HFF-Myc (cell line): ENCODE measurements around the gene SDR9C7.
"Not testable (repeated sequence)": the region's sequence is repeated elsewhere in the genome, so short reads cannot be mapped to it uniquely, and the experiment has no call there.

Experiments used
- DNase-seq: peaks from one replicate; pipeline ENCODE4 v3.0.0-alpha.2; 2011; ENCODE audit warnings: low read depth; ENCODE audit errors: extremely low read depth
- H3K4me3 ChIP-seq: replicated peaks from 2 replicates; pipeline ENCODE4 v1.5.1; 2011; ENCODE audit warnings: low read depth, mild to moderate bottlenecking, control low read depth, low read length
- CTCF ChIP-seq: IDR thresholded peaks from 2 replicates; pipeline ENCODE4 v1.5.1; 2012; ENCODE audit warnings: mild to moderate bottlenecking, low read depth, low read length, control low read depth; ENCODE audit errors: missing control alignments

SDR9C7 gene

GRCh38 chr12:56978397-56979138, 44.4 kb upstream of the SDR9C7 start:
- H3K4me3 ChIP-seq, result no peak overlapping the region
- no peak for TF ChIP-seq CTCF
- DNase-seq, result no peak

- not testable (repeated sequence) for DNase-seq, H3K4me3 ChIP-seq
These were observed 43.2 kb upstream of the SDR9C7 start for GRCh38 chr12:56977361-56977760.

- H3K4me3 ChIP-seq, DNase-seq: not testable (repeated sequence)
These were observed 40.0 kb upstream of the SDR9C7 start for GRCh38 chr12:56974224-56974623.

- not testable (repeated sequence) for H3K4me3 ChIP-seq, DNase-seq
These were observed 34.7 kb upstream of the SDR9C7 start for GRCh38 chr12:56968910-56969309.

GRCh38 chr12:56965997-56966642, 31.9 kb upstream of the SDR9C7 start:
- DNase-seq, H3K4me3 ChIP-seq: not testable (repeated sequence)

GRCh38 chr12:56965124-56965523, 30.9 kb upstream of the SDR9C7 start:
- H3K4me3 ChIP-seq, DNase-seq: not testable (repeated sequence)

- not testable (repeated sequence) for DNase-seq, H3K4me3 ChIP-seq
These were observed 29.3 kb upstream of the SDR9C7 start for GRCh38 chr12:56963557-56963956.

- DNase-seq, H3K4me3 ChIP-seq: not testable (repeated sequence)
These were observed 28.0 kb upstream of the SDR9C7 start for GRCh38 chr12:56962247-56962646.

- no peak overlapping the region for H3K4me3 ChIP-seq
- TF ChIP-seq CTCF, result no peak
These were observed 24.2 kb upstream of the SDR9C7 start for GRCh38 chr12:56958422-56958821.

GRCh38 chr12:56957229-56958052, 23.2 kb upstream of the SDR9C7 start, which contains the start of gene RDH16:
Gene RDH16, minus strand, starts transcription at chr12:56957608. Its CDS starts 146 bp downstream, at chr12:56957462.
- H3K4me3 ChIP-seq, result no peak within 1 kb of the TSS
- TF ChIP-seq CTCF, result no peak
- DNase-seq, result no peak

More at GRCh38 chr12:56958422-56958821, 24.2 kb upstream of the SDR9C7 start:
- no peak for DNase-seq
